Stimulated activated naive CD8-positive, alpha-beta T cell treated with anti-CD3 and anti-CD28 coated beads, Interleukin-15, Interleukin-2, amounts not matched to agents 100 ng/mL and 50 ng/mL, for 24 hours (primary cell): ENCODE results near the gene MAP1B.

Source experiments
- H3K27ac Mint-ChIP-seq: one replicate; pipeline ENCODE4 v1.8.0; 2021; ENCODE audit warnings: mild to moderate bottlenecking, mixed read lengths
- H3K27me3 Mint-ChIP-seq: one replicate; pipeline ENCODE4 v1.8.0; 2021; ENCODE audit warnings: mixed read lengths
- H3K36me3 Mint-ChIP-seq: one replicate; pipeline ENCODE4 v1.8.0; 2021; ENCODE audit warnings: low read depth, mixed read lengths
- H3K4me1 Mint-ChIP-seq: one replicate; pipeline ENCODE4 v1.8.0; 2021; ENCODE audit warnings: low read depth, mixed read lengths
- H3K4me3 Mint-ChIP-seq: one replicate; pipeline ENCODE4 v1.8.0; 2021; ENCODE audit warnings: mild to moderate bottlenecking, mixed read lengths
- H3K9me3 Mint-ChIP-seq: one replicate; pipeline ENCODE4 v1.8.0; 2021; ENCODE audit warnings: mixed read lengths

Gene MAP1B

DNA sequence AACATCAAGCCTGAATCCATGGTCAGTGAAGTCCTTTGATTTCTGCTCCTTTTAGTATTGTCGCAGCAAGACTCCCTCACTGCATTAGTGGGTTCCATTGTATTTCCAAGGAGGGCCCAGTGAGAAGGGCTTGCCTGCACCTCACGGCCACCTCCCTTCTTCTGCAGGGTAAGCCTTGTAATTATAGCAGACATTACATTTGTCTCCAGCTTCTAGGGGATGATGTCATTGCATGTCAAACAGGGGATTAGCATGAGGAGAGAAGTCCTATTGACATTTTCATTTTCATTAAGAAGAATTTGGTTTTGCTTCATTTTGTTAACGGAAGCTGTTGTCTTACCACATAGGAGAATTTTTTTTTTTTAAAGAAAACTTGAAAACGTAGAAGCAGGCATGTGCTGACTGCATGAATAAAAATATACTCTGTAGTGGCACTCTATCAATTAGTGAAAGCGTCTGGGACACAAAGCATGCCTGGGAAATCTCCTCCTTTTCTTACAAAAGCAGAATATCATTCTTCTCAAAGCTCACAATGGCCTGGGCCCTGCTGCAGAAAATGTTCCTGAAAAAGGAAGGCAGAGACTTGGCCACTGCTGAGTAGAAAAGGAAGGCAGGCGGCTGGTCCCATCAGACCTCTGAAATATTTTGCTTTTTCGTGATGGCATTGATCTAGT, 27.1 kb downstream of the MAP1B start:
- Mint-ChIP-seq H3K4me3 (no peak overlapping the region), H3K36me3 (no peaks in the 10 kb centered on the region), H3K27me3 (peaks cover 68% of the 10 kb centered on the region), H3K27ac (no peak overlapping the region), H3K4me1 (peaks cover 27% of the 10 kb centered on the region), H3K9me3 (no peaks in the 10 kb centered on the region)

DNA sequence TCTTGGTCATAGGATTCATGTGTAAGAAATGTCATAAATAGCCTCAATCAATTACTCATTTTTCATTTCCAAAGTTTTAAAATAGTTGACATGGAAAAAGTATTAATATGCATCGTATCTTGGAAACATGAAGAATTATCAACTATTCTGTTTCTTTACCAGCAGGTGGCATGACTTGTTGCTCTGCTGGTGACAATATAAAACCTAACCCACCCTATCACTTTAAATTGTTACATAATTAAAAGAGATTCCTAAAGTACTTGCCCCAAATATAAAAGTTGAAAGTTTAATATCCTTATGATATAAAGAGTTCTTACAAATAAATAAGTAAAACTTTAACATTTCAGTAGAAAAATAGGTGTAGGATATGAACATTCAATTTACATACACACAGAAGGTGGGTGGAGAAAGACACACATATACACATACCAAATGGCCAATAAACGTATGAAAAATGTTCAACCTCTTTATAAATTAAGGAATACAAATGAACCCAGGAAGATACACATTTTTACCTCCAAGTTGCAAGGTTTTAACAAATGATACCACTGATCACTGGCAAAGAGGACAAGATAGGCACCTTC, 30.6 kb downstream of the MAP1B start:
- Mint-ChIP-seq H3K4me1 (peaks cover 41% of the 10 kb centered on the region), H3K36me3 (no peaks in the 10 kb centered on the region), H3K27me3 (peaks cover 78% of the 10 kb centered on the region), H3K27ac (peak overlapping the region; percentile 65), H3K4me3 (no peak overlapping the region), H3K9me3 (no peaks in the 10 kb centered on the region)

DNA sequence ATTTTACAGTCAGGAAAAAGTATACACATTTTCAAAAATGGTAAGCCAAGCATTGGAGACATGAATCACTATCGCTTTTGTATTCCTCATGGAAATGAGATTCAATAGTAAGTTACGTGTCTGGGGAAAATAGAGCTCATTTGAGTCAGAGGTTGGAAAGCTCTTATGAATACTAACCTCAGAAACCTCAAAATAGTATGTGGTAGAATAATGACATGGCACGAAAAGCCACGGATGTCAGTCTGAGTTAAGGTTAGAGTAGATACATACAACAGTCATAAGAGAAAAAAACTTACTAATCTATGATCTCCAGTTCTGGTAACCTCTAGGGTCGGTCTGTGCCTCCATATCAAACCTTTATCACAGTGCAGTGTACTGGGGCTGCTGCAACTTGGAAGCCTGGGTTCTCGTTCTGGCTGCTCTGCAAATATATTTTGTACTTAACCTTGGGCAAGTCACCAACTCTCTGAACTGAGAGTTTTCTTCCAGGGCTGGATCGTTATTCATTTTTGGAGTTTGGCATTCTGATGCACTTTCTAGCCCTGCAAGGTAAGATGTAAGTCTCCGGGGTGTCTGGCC, 31.8 kb downstream of the MAP1B start:
- peaks cover 76% of the 10 kb centered on the region for H3K27me3 Mint-ChIP-seq
- no peaks in the 10 kb centered on the region for H3K36me3 Mint-ChIP-seq
- no peaks in the 10 kb centered on the region for H3K9me3 Mint-ChIP-seq
- peak overlapping the region; percentile 27 for H3K27ac Mint-ChIP-seq
- peaks cover 34% of the 10 kb centered on the region for H3K4me1 Mint-ChIP-seq
- H3K4me3 Mint-ChIP-seq = peak overlapping the region; percentile 44

DNA sequence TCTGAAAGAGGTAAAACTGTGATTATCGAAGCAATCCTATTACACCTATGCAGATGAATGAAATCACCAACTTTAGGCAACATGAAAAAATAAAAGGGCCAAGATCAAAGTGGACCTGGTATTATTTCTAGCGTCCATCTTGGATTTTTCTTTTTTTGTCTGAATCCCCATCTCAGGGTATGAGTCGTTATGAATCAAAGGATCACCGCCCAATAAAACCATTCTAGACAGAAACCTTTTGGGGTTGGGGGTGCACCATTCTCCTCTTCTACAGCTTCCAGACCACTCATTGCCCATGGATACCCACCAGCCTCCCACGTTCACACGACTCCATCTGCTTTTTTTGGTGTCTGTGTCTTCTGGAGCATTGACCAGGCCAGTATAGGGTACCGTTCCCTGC, 33.4 kb downstream of the MAP1B start:
- peaks cover 61% of the 10 kb centered on the region for H3K27me3 Mint-ChIP-seq
- no peak overlapping the region for H3K27ac Mint-ChIP-seq
- no peak overlapping the region for H3K4me3 Mint-ChIP-seq
- H3K9me3 Mint-ChIP-seq = no peaks in the 10 kb centered on the region
- H3K4me1 Mint-ChIP-seq = peaks cover 32% of the 10 kb centered on the region
- H3K36me3 Mint-ChIP-seq = no peaks in the 10 kb centered on the region

DNA sequence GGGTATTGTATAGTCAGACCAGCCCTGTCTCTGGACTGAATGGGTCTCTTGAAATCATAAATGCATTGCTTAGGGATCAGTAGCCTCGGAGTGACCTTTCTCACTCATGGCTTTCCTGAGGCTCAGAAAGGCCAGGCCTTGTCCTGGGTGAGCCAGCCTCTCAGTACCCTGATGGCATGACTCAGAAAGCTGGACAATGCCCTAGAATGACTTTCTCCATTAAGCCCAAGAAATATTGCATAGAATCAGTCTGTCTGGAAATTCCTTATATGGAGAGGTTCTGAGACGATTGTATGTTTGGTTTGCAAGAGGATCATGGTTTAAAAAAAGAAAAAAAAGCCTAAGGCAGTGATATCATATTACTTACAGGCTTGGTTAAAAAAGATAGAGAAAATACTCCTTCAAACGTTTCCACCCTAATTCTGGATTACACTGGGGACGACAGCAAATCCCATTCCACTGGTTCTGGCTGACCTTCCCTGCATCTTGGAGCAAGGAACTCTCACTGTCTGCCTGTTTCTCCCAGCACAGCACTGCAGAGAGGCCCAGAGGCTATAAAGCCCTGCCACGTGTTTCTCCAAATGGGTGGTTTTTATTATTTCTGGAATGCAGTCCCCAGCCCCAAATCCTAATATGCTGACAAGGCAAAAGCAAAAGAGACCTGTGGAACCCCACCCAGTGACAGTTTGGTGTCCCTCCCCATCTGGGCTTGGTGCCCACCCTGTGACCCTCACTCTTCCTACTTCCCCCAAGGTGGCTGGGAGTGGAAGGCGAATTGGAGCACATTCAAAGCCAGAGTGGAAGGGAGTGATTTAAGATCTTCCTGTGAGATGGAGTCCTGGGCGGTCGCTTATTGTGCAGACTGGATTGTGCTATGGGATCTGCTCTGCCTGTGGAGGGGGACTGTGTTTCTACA, 34.4 kb downstream of the MAP1B start:
- peaks cover 55% of the 10 kb centered on the region for H3K27me3 Mint-ChIP-seq
- no peak overlapping the region for H3K4me3 Mint-ChIP-seq
- peaks cover 32% of the 10 kb centered on the region for H3K4me1 Mint-ChIP-seq
- H3K36me3 Mint-ChIP-seq = no peaks in the 10 kb centered on the region
- no peaks in the 10 kb centered on the region for H3K9me3 Mint-ChIP-seq
- no peak overlapping the region for H3K27ac Mint-ChIP-seq

DNA sequence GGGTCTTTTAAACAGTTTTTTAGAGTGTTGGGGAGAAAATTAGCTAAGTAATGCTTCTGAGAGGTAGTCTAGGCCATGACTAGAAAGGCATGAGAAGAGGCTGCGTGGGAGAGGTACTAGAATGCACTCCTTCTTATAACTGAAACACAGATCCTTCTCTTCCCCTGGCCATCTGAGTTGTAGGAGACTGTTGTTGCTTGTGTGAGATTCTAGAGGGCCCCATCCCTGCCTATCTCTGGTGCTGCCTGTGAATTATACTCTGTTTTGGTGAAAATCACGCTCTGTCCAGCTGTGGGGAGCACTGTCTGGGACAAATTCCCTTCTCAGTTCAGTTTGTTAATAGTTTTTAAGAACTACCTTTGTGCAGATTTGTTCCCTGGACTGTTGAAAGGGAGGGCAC, 37.5 kb downstream of the MAP1B start:
- H3K4me1 Mint-ChIP-seq = peaks cover 10% of the 10 kb centered on the region
- H3K27ac Mint-ChIP-seq = no peak overlapping the region
- no peak overlapping the region for H3K4me3 Mint-ChIP-seq
- no peaks in the 10 kb centered on the region for H3K36me3 Mint-ChIP-seq
- H3K9me3 Mint-ChIP-seq = no peaks in the 10 kb centered on the region
- H3K27me3 Mint-ChIP-seq = peaks cover 61% of the 10 kb centered on the region

DNA sequence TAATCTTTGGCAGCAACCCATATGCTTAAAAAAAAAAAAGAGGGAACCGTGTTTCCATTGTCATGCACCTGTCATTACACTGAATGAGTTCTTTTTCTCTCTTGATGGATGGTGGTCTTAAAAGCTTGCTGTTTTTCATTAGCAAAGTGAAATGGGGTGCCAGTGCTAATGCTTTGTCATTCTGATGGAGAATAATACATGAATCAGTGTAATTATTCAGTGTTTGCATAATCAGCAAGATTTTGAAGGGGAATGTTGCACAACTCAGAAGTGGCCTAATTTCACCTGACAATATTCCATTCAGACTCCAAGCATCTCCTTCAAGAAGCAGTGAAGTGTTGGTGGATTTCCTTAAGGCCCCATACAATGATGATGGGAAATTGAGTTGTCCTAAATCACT, 38.1 kb downstream of the MAP1B start:
- H3K36me3 Mint-ChIP-seq = no peaks in the 10 kb centered on the region
- no peak overlapping the region for H3K4me3 Mint-ChIP-seq
- H3K27ac Mint-ChIP-seq = no peak overlapping the region
- H3K4me1 Mint-ChIP-seq = peaks cover 9% of the 10 kb centered on the region
- H3K9me3 Mint-ChIP-seq = no peaks in the 10 kb centered on the region
- peaks cover 58% of the 10 kb centered on the region for H3K27me3 Mint-ChIP-seq

DNA sequence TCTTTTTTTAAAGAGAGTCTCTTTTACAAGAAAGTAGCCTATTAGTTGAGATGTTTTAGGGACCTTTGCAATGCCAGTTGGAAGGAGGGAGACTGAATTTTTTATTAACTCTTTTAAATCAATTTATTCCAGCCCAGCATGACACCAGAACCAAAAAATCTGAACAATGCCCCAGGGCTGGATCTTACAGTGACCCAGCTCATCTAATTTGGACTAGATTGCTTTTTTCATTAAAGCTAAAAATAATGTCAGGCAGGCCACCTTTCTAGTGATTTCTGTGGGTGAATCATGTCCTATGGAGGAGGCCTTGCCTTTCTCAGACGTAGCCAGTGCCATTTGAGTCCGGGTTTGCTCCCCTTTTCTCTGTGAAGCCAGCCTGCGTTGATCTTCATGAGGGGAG, 38.8 kb downstream of the MAP1B start:
- H3K4me3 Mint-ChIP-seq = no peak overlapping the region
- peaks cover 2% of the 10 kb centered on the region for H3K4me1 Mint-ChIP-seq
- H3K9me3 Mint-ChIP-seq = no peaks in the 10 kb centered on the region
- H3K36me3 Mint-ChIP-seq = no peaks in the 10 kb centered on the region
- H3K27me3 Mint-ChIP-seq = peaks cover 51% of the 10 kb centered on the region
- no peak overlapping the region for H3K27ac Mint-ChIP-seq

DNA sequence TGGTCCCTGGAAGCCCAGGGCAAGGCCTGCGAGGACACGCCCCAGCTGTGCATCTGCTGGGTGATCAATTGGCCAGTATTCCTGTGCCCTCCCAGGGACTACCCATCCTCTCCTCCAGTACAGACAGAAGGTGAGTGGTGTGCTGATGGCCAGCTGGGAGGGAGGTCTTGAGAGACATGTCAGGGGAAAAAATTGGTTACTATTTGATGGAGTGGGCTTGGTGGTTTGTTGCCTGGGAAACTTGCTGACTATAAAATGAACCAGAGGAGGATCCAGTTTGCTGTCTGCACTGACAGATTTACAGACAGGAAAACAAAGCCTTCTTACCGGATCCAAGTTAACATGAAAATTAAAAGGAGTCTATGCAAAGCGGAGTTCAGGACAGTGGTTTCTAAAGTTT, 40.3 kb downstream of the MAP1B start:
- Mint-ChIP-seq H3K36me3 (no peaks in the 10 kb centered on the region), H3K9me3 (no peaks in the 10 kb centered on the region), H3K27ac (no peak overlapping the region), H3K4me1 (no peaks in the 10 kb centered on the region), H3K27me3 (peaks cover 36% of the 10 kb centered on the region), H3K4me3 (no peak overlapping the region)

DNA sequence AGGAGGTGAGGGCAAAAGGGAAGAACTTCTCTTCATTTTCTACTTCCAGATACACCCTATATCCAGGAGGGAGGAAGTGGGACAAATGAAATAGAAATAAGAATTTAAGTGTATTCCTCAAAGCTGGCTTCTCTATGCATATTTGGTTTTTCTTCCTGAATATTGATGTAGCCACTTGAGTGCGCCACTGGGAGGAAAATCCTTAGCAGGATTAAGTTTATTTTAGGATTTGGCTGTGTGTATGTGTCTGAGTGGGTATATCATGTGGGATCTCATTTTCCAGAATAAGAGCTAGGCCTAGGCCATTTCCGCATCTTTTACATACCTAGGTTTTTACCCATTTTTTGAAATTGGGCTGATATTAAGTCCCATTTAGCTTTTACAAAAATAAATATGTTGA, 42.5 kb downstream of the MAP1B start:
- Mint-ChIP-seq H3K36me3 (no peaks in the 10 kb centered on the region), H3K4me3 (no peak overlapping the region), H3K4me1 (no peaks in the 10 kb centered on the region), H3K27ac (no peak overlapping the region), H3K27me3 (peaks cover 31% of the 10 kb centered on the region), H3K9me3 (no peaks in the 10 kb centered on the region)

DNA sequence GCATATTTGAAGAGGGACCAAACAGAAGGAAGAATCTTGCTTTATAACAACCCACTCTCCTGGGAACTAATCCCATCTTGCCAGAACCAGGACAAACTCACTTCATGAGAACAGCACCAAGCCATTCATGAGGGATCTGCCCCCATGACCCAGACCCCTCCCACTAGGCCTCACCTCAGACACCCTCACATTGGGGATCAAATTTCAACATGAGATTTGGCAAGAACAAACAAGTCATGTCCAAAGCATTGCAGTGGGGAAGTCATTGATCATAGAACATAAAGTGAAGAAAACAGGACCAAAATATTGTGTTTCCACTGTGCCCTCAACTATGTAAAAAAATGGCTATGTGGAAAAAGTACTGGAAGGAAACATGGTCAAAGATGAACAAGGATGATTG, 43.9 kb downstream of the MAP1B start:
- Mint-ChIP-seq H3K27me3 (peaks cover 39% of the 10 kb centered on the region), H3K4me3 (no peak overlapping the region), H3K27ac (no peak overlapping the region), H3K4me1 (no peaks in the 10 kb centered on the region), H3K36me3 (no peaks in the 10 kb centered on the region), H3K9me3 (no peaks in the 10 kb centered on the region)

DNA sequence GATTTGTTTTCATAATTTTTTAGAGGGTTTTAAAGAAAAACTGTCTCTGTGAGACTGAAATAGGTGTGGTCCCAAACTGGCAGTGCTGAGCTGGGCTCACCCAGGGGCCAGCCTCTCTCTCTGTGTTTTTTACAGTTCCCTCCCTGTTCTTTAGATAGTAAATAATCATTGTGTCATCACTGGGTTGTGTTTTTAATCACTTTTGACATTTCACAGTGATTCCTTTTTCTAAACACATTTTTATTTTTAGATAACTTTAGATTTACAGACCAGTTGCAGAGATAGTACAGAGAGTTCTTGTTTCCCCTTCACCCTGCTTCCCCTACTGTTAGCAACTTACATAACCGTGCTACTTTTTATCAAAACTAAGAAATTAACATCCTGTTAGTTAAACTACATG, 44.4 kb downstream of the MAP1B start:
- Mint-ChIP-seq H3K27ac (no peak overlapping the region), H3K4me1 (no peaks in the 10 kb centered on the region), H3K27me3 (peaks cover 42% of the 10 kb centered on the region), H3K9me3 (no peaks in the 10 kb centered on the region), H3K4me3 (no peak overlapping the region), H3K36me3 (no peaks in the 10 kb centered on the region)

DNA sequence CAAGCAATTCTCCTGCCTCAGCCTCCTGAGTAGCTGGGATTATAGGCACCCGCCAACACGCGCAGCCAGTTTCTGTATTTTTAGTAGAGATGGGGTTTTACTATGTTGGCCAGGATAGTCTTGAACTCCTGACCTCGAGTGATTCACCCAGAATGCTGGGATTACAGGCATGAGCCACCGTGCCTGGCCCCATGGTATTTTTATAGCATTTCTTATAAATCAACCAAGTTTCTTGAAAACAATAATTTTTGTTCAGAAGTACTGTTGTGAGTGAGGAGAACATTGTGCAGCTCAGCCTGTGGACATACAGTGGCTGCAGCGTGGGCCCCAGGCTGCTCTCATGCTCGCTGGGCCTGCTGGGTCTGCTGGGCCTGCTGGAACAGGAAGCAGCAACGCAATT, 45.3 kb downstream of the MAP1B start:
- H3K27ac Mint-ChIP-seq = no peak overlapping the region
- no peaks in the 10 kb centered on the region for H3K9me3 Mint-ChIP-seq
- H3K4me1 Mint-ChIP-seq = no peaks in the 10 kb centered on the region
- H3K36me3 Mint-ChIP-seq = no peaks in the 10 kb centered on the region
- peaks cover 42% of the 10 kb centered on the region for H3K27me3 Mint-ChIP-seq
- no peak overlapping the region for H3K4me3 Mint-ChIP-seq

DNA sequence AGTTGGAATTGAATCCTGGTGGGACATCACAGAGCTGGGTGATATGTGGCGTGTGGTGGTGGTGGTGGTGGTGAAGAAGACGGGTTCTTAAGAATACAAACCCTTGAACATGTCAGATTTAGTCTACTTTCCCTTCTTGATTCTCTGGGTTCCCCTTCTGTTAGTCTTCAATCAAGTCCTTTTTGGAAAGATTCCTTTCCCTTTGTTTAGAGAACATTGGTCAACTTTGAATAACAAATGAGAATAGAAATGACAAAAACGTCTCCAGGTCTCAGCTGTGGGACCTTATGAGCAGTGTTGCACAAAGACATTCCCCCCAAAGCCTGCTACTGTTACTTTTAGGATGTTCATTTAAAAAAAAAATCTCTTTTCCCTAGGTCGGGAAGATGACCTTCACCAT, 46.3 kb downstream of the MAP1B start:
- Mint-ChIP-seq H3K4me3 (no peak overlapping the region), H3K9me3 (no peaks in the 10 kb centered on the region), H3K36me3 (no peaks in the 10 kb centered on the region), H3K27ac (no peak overlapping the region), H3K4me1 (no peaks in the 10 kb centered on the region), H3K27me3 (peaks cover 38% of the 10 kb centered on the region)
